MM.1S (cell line): Measurements from ENCODE around the gene ARMCX1.
"Not testable (repeated sequence)": the region's sequence is repeated elsewhere in the genome, so short reads cannot be mapped to it uniquely, and the experiment has no call there.

Source experiments
- DNase-seq: peaks from one replicate; pipeline ENCODE4 v3.0.0-alpha.2; 2015
- H2AFZ ChIP-seq: fragments of 300-600 bp; sonication (generic); 2 replicates; pipeline ENCODE4 v1.6.0; 2016; ENCODE audit warnings: antibody characterized with exemption, low read length
- H3F3A ChIP-seq: fragments of 300-600 bp; sonication (generic); 2 replicates; pipeline ENCODE4 v1.6.1; 2016; ENCODE audit warnings: mild to moderate bottlenecking, antibody characterized with exemption, low read length, moderate library complexity, mixed read lengths; ENCODE audit not compliant: insufficient read depth
- H3K27ac ChIP-seq: fragments of 300-600 bp; sonication (generic); 2 replicates; pipeline ENCODE4 v1.5.1; 2016; ENCODE audit warnings: mild to moderate bottlenecking, low read length
- H3K27me3 ChIP-seq: fragments of 300-600 bp; sonication (generic); replicated peaks from 2 replicates; pipeline ENCODE4 v1.6.0; 2016; ENCODE audit warnings: low read length; ENCODE audit not compliant: insufficient read depth
- H3K36me3 ChIP-seq: fragments of 300-600 bp; sonication (generic); replicated peaks from 2 replicates; pipeline ENCODE4 v1.6.1; 2016; ENCODE audit warnings: mild to moderate bottlenecking, low read length, mixed read lengths; ENCODE audit not compliant: insufficient read depth
- H3K4me1 ChIP-seq: fragments of 300-600 bp; sonication (generic); 2 replicates; pipeline ENCODE4 v1.6.1; 2016; ENCODE audit warnings: low read length, mixed read lengths
- H3K4me2 ChIP-seq: fragments of 300-600 bp; sonication (generic); 2 replicates; pipeline ENCODE4 v1.6.0; 2016; ENCODE audit warnings: low read depth, low read length
- H3K4me3 ChIP-seq: fragments of 300-600 bp; sonication (generic); 2 replicates; pipeline ENCODE4 v1.5.1; 2016; ENCODE audit warnings: low read length, mixed read lengths
- H3K79me2 ChIP-seq: fragments of 300-600 bp; sonication (generic); 2 replicates; pipeline ENCODE4 v1.6.1; 2016; ENCODE audit warnings: mixed run types, low read length, mixed read lengths
- H3K9ac ChIP-seq: fragments of 300-600 bp; sonication (generic); 2 replicates; pipeline ENCODE4 v1.6.1; 2016; ENCODE audit warnings: low read length, mixed read lengths
- H3K9me2 ChIP-seq: fragments of 300-600 bp; sonication (generic); replicated peaks from 2 replicates; pipeline ENCODE4 v1.6.1; 2016; ENCODE audit warnings: mild to moderate bottlenecking, low read length, mixed read lengths; ENCODE audit not compliant: insufficient read depth
- H3K9me3 ChIP-seq: fragments of 300-600 bp; sonication (generic); replicated peaks from 2 replicates; pipeline ENCODE4 v1.6.1; 2016; ENCODE audit warnings: mild to moderate bottlenecking, low read length, mixed read lengths; ENCODE audit not compliant: insufficient read depth
- H4K20me1 ChIP-seq: fragments of 300-600 bp; sonication (generic); 2 replicates; pipeline ENCODE4 v1.6.1; 2016; ENCODE audit warnings: mild to moderate bottlenecking, low read length, moderate library complexity, mixed read lengths; ENCODE audit not compliant: insufficient read depth
- CTCF ChIP-seq: fragments of 300-600 bp; sonication (generic); IDR thresholded peaks from 2 replicates; pipeline ENCODE4 v1.5.1; 2016; ENCODE audit warnings: antibody characterized with exemption, low read length, mixed read lengths
- EZH2 ChIP-seq: fragments of 300-600 bp; sonication (generic); optimal IDR thresholded peaks from 2 replicates; pipeline ENCODE3; 2017; ENCODE audit warnings: low read depth, mild to moderate bottlenecking, antibody characterized with exemption, low read length, mixed read lengths
- EZH2phosphoT487 ChIP-seq: fragments of 300-600 bp; sonication (generic); IDR thresholded peaks from 2 replicates; pipeline ENCODE4 v1.6.1; 2018; ENCODE audit warnings: antibody characterized with exemption, low read length

Gene ARMCX1

GRCh38 chrX:101550362-101550750 lies at the start of gene ARMCX1:
Gene ARMCX1 (plus strand): TSS chrX:101550547. CDS start chrX:101552931, 2,384 bp downstream.
- no peaks in the 10 kb centered on the region for H3K9me2 ChIP-seq
- no peak for DNase-seq
- H3K4me3 ChIP-seq, result no peak within 1 kb of the TSS
- no peak within 1 kb of the TSS for H3K4me2 ChIP-seq
- H2AFZ ChIP-seq, result no peak within 1 kb of the TSS
- no peak within 1 kb of the TSS for H3K27ac ChIP-seq
- H4K20me1 ChIP-seq, result no peaks in the 10 kb centered on the region
- H3K9ac ChIP-seq, result no peak within 1 kb of the TSS
- no peaks in the 10 kb centered on the region for H3K4me1 ChIP-seq
- TF ChIP-seq CTCF, result no peak
- no peak for TF ChIP-seq EZH2
- TF ChIP-seq EZH2phosphoT487, result no peak
- H3K79me2 ChIP-seq, result no peaks in the 10 kb centered on the region
- H3K36me3 ChIP-seq, result no peaks in the 10 kb centered on the region
- no peaks in the 10 kb centered on the region for H3K27me3 ChIP-seq
- H3F3A ChIP-seq, result no peaks in the 10 kb centered on the region
- no peaks in the 10 kb centered on the region for H3K9me3 ChIP-seq

- not testable (repeated sequence) for H3K27me3 ChIP-seq, H3K9me2 ChIP-seq, H4K20me1 ChIP-seq, H3K4me2 ChIP-seq, H3K4me3 ChIP-seq, H3K27ac ChIP-seq, H3K79me2 ChIP-seq, H3K9ac ChIP-seq, H2AFZ ChIP-seq, H3K9me3 ChIP-seq, H3K36me3 ChIP-seq, DNase-seq, H3K4me1 ChIP-seq, H3F3A ChIP-seq
Observed at GRCh38 chrX:101502929-101503328, 47.4 kb upstream of the ARMCX1 start.

GRCh38 chrX:101507372-101507771 lies 43.0 kb upstream of the ARMCX1 start:
- no peaks in the 10 kb centered on the region for H3F3A ChIP-seq
- no peak overlapping the region for H3K4me3 ChIP-seq
- no peak for DNase-seq
- no peaks in the 10 kb centered on the region for H3K27me3 ChIP-seq
- H3K9ac ChIP-seq, result no peak overlapping the region
- H3K9me2 ChIP-seq, result no peaks in the 10 kb centered on the region
- no peaks in the 10 kb centered on the region for H3K4me1 ChIP-seq
- no peaks in the 10 kb centered on the region for H3K36me3 ChIP-seq
- H4K20me1 ChIP-seq, result no peaks in the 10 kb centered on the region
- no peaks in the 10 kb centered on the region for H3K9me3 ChIP-seq
- H3K79me2 ChIP-seq, result no peaks in the 10 kb centered on the region
- H2AFZ ChIP-seq, result no peak overlapping the region
- TF ChIP-seq EZH2 (no peak), EZH2phosphoT487 (no peak), CTCF (no peak)
- no peak overlapping the region for H3K4me2 ChIP-seq
- no peak overlapping the region for H3K27ac ChIP-seq

- Histone ChIP-seq H3K4me2 (no peak overlapping the region), H3K79me2 (no peaks in the 10 kb centered on the region), H3K27me3 (no peaks in the 10 kb centered on the region), H3K4me3 (no peak overlapping the region), H3K27ac (no peak overlapping the region), H4K20me1 (no peaks in the 10 kb centered on the region), H3K36me3 (no peaks in the 10 kb centered on the region), H3K4me1 (no peaks in the 10 kb centered on the region), H3K9ac (no peak overlapping the region), H3F3A (no peaks in the 10 kb centered on the region), H3K9me2 (no peaks in the 10 kb centered on the region), H3K9me3 (no peaks in the 10 kb centered on the region), H2AFZ (no peak overlapping the region)
- DNase-seq, result no peak
- no peak for TF ChIP-seq EZH2phosphoT487
- no peak for TF ChIP-seq EZH2
- TF ChIP-seq CTCF, result no peak
Observed at GRCh38 chrX:101507986-101508385, 42.4 kb upstream of the ARMCX1 start.
